G401.6 (cell line): Measurements from ENCODE around the gene MAJIN.
"Not testable (repeated sequence)": the region's sequence is repeated elsewhere in the genome, so short reads cannot be mapped to it uniquely, and the experiment has no call there.

ENCODE experiments used
- FAIRE-seq: peaks from 2 replicates; lab custom pipeline; 2012; peaks lifted over from hg19 to GRCh38; lab: Jason Lieb, UNC

The MAJIN gene

GRCh38 chr11:64971421-64972233 is at the start of gene MAJIN:
TSS of gene MAJIN (minus strand) at chr11:64972108. CDS start at chr11:64959405, 12,703 bp downstream.
- FAIRE-seq: no peak

- no peak for FAIRE-seq
Measured at GRCh38 chr11:65021509-65021908, 49.6 kb upstream of the MAJIN start.

- no peak for FAIRE-seq
Measured at GRCh38 chr11:65021003-65021402, 49.1 kb upstream of the MAJIN start.

- no peak for FAIRE-seq
Measured at GRCh38 chr11:65019824-65020223, 47.9 kb upstream of the MAJIN start.

GRCh38 chr11:65017937-65018336 is 46.0 kb upstream of the MAJIN start:
- FAIRE-seq: no peak

GRCh38 chr11:65016705-65017104 is 44.8 kb upstream of the MAJIN start:
- FAIRE-seq: no peak

GRCh38 chr11:65014726-65015227 is 42.9 kb upstream of the MAJIN start:
- FAIRE-seq: no peak

- FAIRE-seq: no peak
Measured at GRCh38 chr11:65013888-65014725, 42.2 kb upstream of the MAJIN start, which contains the start of gene ARL2. TSS of gene ARL2 (plus strand) at chr11:65014160. CDS start at chr11:65014208, 48 bp downstream.

- peak; percentile 34 for FAIRE-seq
Measured at GRCh38 chr11:65013130-65013887, 41.4 kb upstream of the MAJIN start.

GRCh38 chr11:65008873-65009272 is 37.0 kb upstream of the MAJIN start:
- no peak for FAIRE-seq

- FAIRE-seq: no peak
Measured at GRCh38 chr11:65008016-65008415, 36.1 kb upstream of the MAJIN start.

GRCh38 chr11:65003968-65004367 is 32.1 kb upstream of the MAJIN start:
- FAIRE-seq: not testable (repeated sequence)

- FAIRE-seq: no peak
Measured at GRCh38 chr11:65003282-65003681, 31.4 kb upstream of the MAJIN start.

GRCh38 chr11:65002706-65003105 is 30.8 kb upstream of the MAJIN start:
- FAIRE-seq: no peak

GRCh38 chr11:64999478-64999877 is 27.6 kb upstream of the MAJIN start:
- FAIRE-seq: no peak

- FAIRE-seq: no peak
Measured at GRCh38 chr11:64998690-64999431, 27.0 kb upstream of the MAJIN start.

- FAIRE-seq: no peak
Measured at GRCh38 chr11:64998141-64998540, 26.2 kb upstream of the MAJIN start.

GRCh38 chr11:64996710-64997380 is 24.9 kb upstream of the MAJIN start, which contains the start of gene BATF2:
TSS of gene BATF2 (minus strand) at chr11:64996971. CDS start at chr11:64996914, 57 bp downstream.
- FAIRE-seq: no peak

- FAIRE-seq: no peak
Measured at GRCh38 chr11:64996327-64996709, 24.4 kb upstream of the MAJIN start.

GRCh38 chr11:64994318-64994717 is 22.4 kb upstream of the MAJIN start:
- FAIRE-seq: no peak
